ENCODE data around the gene GPR180. TPM values are rescaled to one million over a fixed set of nuclear protein-coding genes. Genes with fewer than 3 reads are reported as not detected.
A peak's percentile ranks its signal among the peaks of the same experiment; 100 is the strongest.

The GPR180 gene
- total RNA-seq, 1 donor from 2014 or later: 11.7 TPM

DNA sequence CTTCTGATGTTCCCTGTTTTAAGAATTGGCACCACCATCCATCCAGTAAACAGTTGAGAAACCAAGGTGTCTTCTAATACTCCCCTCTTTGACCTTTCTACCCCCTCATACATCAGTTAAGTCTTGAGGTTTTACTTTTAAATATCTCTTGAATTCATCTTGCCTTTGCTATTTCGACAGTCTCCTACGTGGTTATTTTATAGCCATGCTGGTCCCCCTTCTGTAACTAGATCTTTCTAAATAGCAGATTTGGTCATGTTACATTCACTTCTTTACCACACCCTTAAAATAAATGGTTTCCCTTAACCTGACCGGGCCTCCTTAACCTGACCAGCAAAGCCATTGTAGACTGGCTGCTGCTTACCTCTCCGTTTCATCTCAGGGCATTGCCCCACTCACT is 5.4 kb downstream of the GPR180 start:
- no peak overlapping the region for H3K4me3 Mint-ChIP-seq (ENCODE audit: unreplicated experiment)
- no peak overlapping the region for H3K27ac Mint-ChIP-seq (ENCODE audit: unreplicated experiment)
- peaks cover 30% of the 10 kb centered on the region for H3K4me1 Mint-ChIP-seq (ENCODE audit: low read depth)
- TF ChIP-seq, protein P1, sequence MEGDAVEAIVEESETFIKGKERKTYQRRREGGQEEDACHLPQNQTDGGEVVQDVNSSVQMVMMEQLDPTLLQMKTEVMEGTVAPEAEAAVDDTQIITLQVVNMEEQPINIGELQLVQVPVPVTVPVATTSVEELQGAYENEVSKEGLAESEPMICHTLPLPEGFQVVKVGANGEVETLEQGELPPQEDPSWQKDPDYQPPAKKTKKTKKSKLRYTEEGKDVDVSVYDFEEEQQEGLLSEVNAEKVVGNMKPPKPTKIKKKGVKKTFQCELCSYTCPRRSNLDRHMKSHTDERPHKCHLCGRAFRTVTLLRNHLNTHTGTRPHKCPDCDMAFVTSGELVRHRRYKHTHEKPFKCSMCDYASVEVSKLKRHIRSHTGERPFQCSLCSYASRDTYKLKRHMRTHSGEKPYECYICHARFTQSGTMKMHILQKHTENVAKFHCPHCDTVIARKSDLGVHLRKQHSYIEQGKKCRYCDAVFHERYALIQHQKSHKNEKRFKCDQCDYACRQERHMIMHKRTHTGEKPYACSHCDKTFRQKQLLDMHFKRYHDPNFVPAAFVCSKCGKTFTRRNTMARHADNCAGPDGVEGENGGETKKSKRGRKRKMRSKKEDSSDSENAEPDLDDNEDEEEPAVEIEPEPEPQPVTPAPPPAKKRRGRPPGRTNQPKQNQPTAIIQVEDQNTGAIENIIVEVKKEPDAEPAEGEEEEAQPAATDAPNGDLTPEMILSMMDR (IDR thresholded peaks at IDR 0.05): no peak
- no peaks in the 10 kb centered on the region for H3K27me3 Mint-ChIP-seq (ENCODE audit: low read depth)
- no peaks in the 10 kb centered on the region for H3K9me3 Mint-ChIP-seq (ENCODE audit: low read depth)
- H3K36me3 Mint-ChIP-seq (ENCODE audit: low read depth): peaks cover 21% of the 10 kb centered on the region
- DNase-seq (ENCODE audit: low spot score): no peak

DNA sequence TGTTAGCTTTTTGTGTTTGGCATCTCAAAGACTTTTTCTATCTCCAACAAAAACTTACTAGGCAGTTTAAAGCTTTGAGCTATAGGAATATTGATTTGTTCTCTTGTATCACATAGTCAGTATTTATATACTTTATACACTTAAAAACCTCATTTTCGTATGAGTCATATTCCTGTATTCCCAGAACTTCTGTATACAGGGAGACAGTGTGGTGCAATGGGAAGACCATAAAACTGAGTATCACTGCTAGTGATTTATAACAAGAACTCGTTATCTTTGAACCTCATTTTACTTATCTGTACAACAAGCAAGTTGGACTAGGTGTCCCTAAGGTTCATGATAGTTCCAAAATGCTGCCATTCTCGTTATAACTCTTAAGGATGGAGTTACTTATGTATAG is 6.3 kb downstream of the GPR180 start:
- peaks cover 21% of the 10 kb centered on the region for H3K36me3 Mint-ChIP-seq (ENCODE audit: low read depth)
- no peaks in the 10 kb centered on the region for H3K9me3 Mint-ChIP-seq (ENCODE audit: low read depth)
- TF ChIP-seq, protein P1 (IDR thresholded peaks at IDR 0.05): no peak
- no peak for DNase-seq (ENCODE audit: low spot score)
- H3K27ac Mint-ChIP-seq (ENCODE audit: unreplicated experiment): no peak overlapping the region
- H3K4me3 Mint-ChIP-seq (ENCODE audit: unreplicated experiment): no peak overlapping the region
- H3K27me3 Mint-ChIP-seq (ENCODE audit: low read depth): no peaks in the 10 kb centered on the region
- H3K4me1 Mint-ChIP-seq (ENCODE audit: low read depth): peaks cover 26% of the 10 kb centered on the region

DNA sequence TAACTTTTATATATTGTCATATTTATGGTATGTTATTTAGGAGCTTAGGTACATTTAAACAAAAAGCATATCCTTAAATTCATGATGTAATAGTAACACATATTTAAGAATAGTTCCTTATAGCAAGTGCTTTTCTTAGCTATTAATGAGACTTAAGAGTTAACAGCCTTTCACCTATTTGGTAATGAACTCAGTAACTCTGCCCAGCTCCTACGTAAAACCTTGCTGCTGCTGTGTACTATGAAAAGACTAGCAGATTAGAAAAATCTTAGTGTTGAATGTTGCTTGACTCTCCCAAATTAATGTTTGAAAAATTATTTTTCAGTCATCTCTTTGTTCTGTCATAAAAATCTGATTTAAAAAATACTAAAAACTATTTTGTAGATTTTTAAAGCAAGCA is 6.9 kb downstream of the GPR180 start:
- TF ChIP-seq, protein P1 (IDR thresholded peaks at IDR 0.05): no peak
- H3K27ac Mint-ChIP-seq (ENCODE audit: unreplicated experiment): no peak overlapping the region
- no peaks in the 10 kb centered on the region for H3K27me3 Mint-ChIP-seq (ENCODE audit: low read depth)
- no peak for DNase-seq (ENCODE audit: low spot score)
- peaks cover 21% of the 10 kb centered on the region for H3K4me1 Mint-ChIP-seq (ENCODE audit: low read depth)
- H3K4me3 Mint-ChIP-seq (ENCODE audit: unreplicated experiment): no peak overlapping the region
- peaks cover 24% of the 10 kb centered on the region for H3K36me3 Mint-ChIP-seq (ENCODE audit: low read depth)
- no peaks in the 10 kb centered on the region for H3K9me3 Mint-ChIP-seq (ENCODE audit: low read depth)

DNA sequence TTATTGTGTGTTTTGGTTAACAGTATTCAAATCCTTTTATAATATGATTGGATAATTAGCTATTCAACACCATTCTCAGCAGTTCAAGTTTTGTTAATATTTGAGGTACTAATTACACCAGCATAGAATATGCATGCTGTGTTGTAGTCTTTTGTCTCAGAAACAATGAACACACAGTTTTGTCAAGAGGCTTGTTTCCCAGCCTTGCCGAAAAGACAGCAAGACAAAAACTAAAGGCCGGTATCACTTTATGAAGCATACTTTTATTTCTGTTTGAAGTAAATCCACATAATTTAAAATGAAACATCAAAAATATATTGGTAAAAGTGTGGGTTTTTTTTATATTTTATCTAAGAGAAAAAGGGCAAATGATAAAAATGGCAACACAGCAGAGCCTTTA is 7.5 kb downstream of the GPR180 start:
- TF ChIP-seq, protein P1 (IDR thresholded peaks at IDR 0.05): no peak
- H3K9me3 Mint-ChIP-seq (ENCODE audit: low read depth): no peaks in the 10 kb centered on the region
- no peak overlapping the region for H3K4me3 Mint-ChIP-seq (ENCODE audit: unreplicated experiment)
- peaks cover 21% of the 10 kb centered on the region for H3K4me1 Mint-ChIP-seq (ENCODE audit: low read depth)
- H3K27ac Mint-ChIP-seq (ENCODE audit: unreplicated experiment): no peak overlapping the region
- no peaks in the 10 kb centered on the region for H3K27me3 Mint-ChIP-seq (ENCODE audit: low read depth)
- peaks cover 26% of the 10 kb centered on the region for H3K36me3 Mint-ChIP-seq (ENCODE audit: low read depth)
- DNase-seq (ENCODE audit: low spot score): no peak

DNA sequence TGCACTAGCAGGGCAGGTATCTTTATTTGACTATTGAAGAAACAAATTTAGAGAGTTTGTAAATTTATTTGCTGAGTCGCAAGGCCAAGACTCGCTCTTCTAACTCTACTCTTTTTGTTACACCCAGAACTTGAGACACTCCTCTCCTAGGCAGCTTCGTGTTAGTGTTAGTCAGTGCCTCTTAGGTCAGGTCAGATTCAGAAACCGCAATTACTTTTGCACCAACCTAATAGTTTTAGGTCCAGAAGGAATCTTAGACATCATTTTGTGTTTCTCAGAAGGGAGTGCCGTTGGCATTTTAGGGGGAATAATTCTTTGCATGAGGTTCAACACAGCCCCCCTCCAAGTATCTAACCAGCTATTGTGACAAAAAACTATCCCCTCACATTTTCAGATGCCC is 8.8 kb downstream of the GPR180 start:
- Mint-ChIP-seq H3K27ac (ENCODE audit: unreplicated experiment) (peak overlapping the region; percentile 27), H3K4me1 (ENCODE audit: low read depth) (peaks cover 11% of the 10 kb centered on the region), H3K9me3 (ENCODE audit: low read depth) (no peaks in the 10 kb centered on the region), H3K36me3 (ENCODE audit: low read depth) (peaks cover 26% of the 10 kb centered on the region), H3K4me3 (ENCODE audit: unreplicated experiment) (no peak overlapping the region), H3K27me3 (ENCODE audit: low read depth) (no peaks in the 10 kb centered on the region)
- TF ChIP-seq, protein P1 (IDR thresholded peaks at IDR 0.05): no peak
- no peak for DNase-seq (ENCODE audit: low spot score)

Measured in chondrocyte (in vitro differentiated cells).